Measurements from ENCODE around the gene RAB6B. TPM values are rescaled to one million over a fixed set of nuclear protein-coding genes. Genes with fewer than 3 reads are reported as not detected.

Gene RAB6B
- total RNA-seq, 1 experiment from 2014 or later: 14.1 TPM

DNA sequence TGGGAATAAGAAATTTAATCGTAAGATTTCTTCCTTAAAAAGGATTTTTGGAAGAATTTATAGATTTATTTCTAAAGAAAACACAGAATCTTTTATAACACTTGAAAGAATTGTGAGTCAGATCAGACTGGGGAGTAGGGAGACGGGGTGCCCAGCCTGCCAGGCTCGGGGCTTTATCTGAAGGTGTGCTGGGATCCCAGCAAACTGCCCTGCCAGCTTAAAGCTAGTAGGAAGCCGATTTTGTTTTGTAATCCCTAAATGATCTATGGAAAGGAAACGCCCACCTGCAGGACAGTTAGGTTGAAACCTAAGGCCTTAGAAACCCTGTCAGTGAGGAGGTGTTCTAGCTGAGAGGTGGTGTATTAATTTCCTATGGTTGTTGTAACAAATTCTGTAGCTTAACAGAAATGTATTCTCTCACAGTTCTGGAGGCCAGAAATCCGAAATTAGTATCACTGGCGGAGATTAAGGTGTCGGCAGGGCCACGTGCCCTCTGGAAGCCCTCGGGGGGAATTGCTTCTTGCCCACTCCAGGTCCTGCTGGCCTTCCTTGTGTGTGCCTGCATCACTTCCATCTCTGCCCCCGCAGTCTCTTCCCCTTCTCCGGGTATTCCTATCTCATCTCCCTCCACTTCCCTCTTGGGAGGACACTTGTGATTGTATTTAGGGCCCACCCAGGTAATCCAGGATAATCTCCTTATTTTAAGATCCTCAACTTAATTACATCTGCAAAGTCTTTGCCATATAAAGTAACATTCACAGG is 19.3 kb upstream of the RAB6B start:
- Histone ChIP-seq H4K20me1 (ENCODE audit: insufficient read depth) (no peaks in the 10 kb centered on the region), H3K79me2 (ENCODE audit: insufficient read depth, low read length) (no peaks in the 10 kb centered on the region), H2AFZ (ENCODE audit: low read depth, low read length, poor library complexity, severe bottlenecking) (no peak overlapping the region), H3K36me3 (ENCODE audit: control insufficient read depth in 1 of 2, insufficient read depth in 2 of 2, low read length in 2 of 2) (no peaks in the 10 kb centered on the region), H3K4me3 (replicated peaks in 1 of 2; ENCODE audit: low read depth in 1 of 2, low read length in 2 of 2) (no peak overlapping the region), H3K27ac (ENCODE audit: low read depth, low read length) (no peak overlapping the region), H3K9me3 (ENCODE audit: control insufficient read depth in 1 of 2, insufficient read depth in 1 of 2, low read depth in 1 of 2, low read length in 2 of 2) (no peaks in the 10 kb centered on the region), H3K27me3 (ENCODE audit: insufficient read depth, low read length) (no peaks in the 10 kb centered on the region), H3K9ac (ENCODE audit: low read length) (no peak overlapping the region), H3K4me2 (ENCODE audit: low read length) (no peak overlapping the region), H3K4me1 (ENCODE audit: control insufficient read depth in 1 of 2, insufficient read depth in 2 of 2, low read length in 2 of 2) (0 out of 4 replicates have a peak, but pooled peaks cover 0 to 4% of the 10 kb centered on the region in 2 experiments), H3K9me2 (ENCODE audit: insufficient read depth) (no peaks in the 10 kb centered on the region)
- CTCF ChIA-PET: no interaction called here
- POLR2A ChIA-PET: no interaction called here
- no TSS peak for BruUV-seq (replicated peaks)
- RAD21 ChIA-PET (ENCODE audit: low non-redundant PET in 1 of 2, low total read pairs in 2 of 2, uncharacterized antibody in 2 of 2, unreplicated experiment in 2 of 2): no interaction called here
- intact Hi-C loops (cut with micrococcal nuclease): no loop called here
- TF ChIP-seq, protein P1, sequence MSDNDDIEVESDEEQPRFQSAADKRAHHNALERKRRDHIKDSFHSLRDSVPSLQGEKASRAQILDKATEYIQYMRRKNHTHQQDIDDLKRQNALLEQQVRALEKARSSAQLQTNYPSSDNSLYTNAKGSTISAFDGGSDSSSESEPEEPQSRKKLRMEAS (IDR thresholded peaks at IDR 0.05): no peak
- ATAC-seq (no peak), DNase-seq (ENCODE audit: low read depth, low spot score) (no peak)

DNA sequence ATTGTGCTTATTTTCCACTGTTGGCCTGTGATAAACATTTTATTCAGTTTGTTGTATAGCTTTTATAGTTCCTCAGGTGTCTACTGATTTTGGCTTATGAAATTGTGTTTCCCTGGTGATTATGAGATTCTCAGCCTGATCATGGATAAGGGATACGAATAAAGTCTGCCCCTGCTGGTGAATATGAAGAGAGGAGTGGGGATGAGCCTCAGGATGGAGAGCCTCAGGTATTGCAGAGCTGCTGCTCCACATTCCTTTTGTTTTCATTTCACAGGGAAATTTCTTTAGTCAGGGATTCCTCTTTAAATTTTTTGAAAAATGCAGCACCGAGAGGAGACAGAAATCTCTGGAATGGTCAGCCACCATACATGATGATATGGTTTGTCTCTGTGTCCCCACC is 14.7 kb upstream of the RAB6B start:
- BruUV-seq (replicated peaks): no TSS peak
- peak; percentile 87 for ATAC-seq
- TF ChIP-seq YY1 (IDR thresholded peaks at IDR 0.05; ENCODE audit: extremely low read depth, insufficient replicate concordance, low read depth, low read length): no peak
- TF ChIP-seq, protein P2, sequence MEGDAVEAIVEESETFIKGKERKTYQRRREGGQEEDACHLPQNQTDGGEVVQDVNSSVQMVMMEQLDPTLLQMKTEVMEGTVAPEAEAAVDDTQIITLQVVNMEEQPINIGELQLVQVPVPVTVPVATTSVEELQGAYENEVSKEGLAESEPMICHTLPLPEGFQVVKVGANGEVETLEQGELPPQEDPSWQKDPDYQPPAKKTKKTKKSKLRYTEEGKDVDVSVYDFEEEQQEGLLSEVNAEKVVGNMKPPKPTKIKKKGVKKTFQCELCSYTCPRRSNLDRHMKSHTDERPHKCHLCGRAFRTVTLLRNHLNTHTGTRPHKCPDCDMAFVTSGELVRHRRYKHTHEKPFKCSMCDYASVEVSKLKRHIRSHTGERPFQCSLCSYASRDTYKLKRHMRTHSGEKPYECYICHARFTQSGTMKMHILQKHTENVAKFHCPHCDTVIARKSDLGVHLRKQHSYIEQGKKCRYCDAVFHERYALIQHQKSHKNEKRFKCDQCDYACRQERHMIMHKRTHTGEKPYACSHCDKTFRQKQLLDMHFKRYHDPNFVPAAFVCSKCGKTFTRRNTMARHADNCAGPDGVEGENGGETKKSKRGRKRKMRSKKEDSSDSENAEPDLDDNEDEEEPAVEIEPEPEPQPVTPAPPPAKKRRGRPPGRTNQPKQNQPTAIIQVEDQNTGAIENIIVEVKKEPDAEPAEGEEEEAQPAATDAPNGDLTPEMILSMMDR (IDR thresholded peaks at IDR 0.05 in 2 of 3, conservative IDR thresholded peaks at IDR 0.05 in 1 of 3; ENCODE audit: borderline replicate concordance in 1 of 3, insufficient read depth in 1 of 3, low read depth in 2 of 3, low read length in 2 of 3): peak in 2 of 3 experiments; percentile 47 to 59; a peak in 4 of 6 replicates
- Histone ChIP-seq H2AFZ (ENCODE audit: low read depth, low read length, poor library complexity, severe bottlenecking) (peak overlapping the region; percentile 66), H3K36me3 (ENCODE audit: control insufficient read depth in 1 of 2, insufficient read depth in 2 of 2, low read length in 2 of 2) (no peaks in the 10 kb centered on the region), H3K4me3 (replicated peaks in 1 of 2; ENCODE audit: low read depth in 1 of 2, low read length in 2 of 2) (no peak overlapping the region), H3K9me3 (ENCODE audit: control insufficient read depth in 1 of 2, insufficient read depth in 1 of 2, low read depth in 1 of 2, low read length in 2 of 2) (no peaks in the 10 kb centered on the region), H3K27ac (ENCODE audit: low read depth, low read length) (no peak overlapping the region), H4K20me1 (ENCODE audit: insufficient read depth) (no peaks in the 10 kb centered on the region), H3K4me2 (ENCODE audit: low read length) (no peak overlapping the region), H3K27me3 (ENCODE audit: insufficient read depth, low read length) (no peaks in the 10 kb centered on the region), H3K9ac (ENCODE audit: low read length) (no peak overlapping the region), H3K9me2 (ENCODE audit: insufficient read depth) (no peaks in the 10 kb centered on the region), H3K79me2 (ENCODE audit: insufficient read depth, low read length) (no peaks in the 10 kb centered on the region), H3K4me1 (ENCODE audit: control insufficient read depth in 1 of 2, insufficient read depth in 2 of 2, low read length in 2 of 2) (no peaks in the 10 kb centered on the region)
- RAD21 ChIA-PET (ENCODE audit: low non-redundant PET in 1 of 2, low total read pairs in 2 of 2, uncharacterized antibody in 2 of 2, unreplicated experiment in 2 of 2): no interaction called here
- intact Hi-C loops (cut with micrococcal nuclease): no loop called here
- POLR2A ChIA-PET: no interaction called here
- CTCF ChIA-PET: interaction anchor here (0.9 to 1.4 kb wide), 3 partner anchors 10 to 14 kb away, joined by 3 to 8 read pairs (median 4); no protein-coding TSS in a partner anchor
- no peak for DNase-seq (ENCODE audit: low read depth, low spot score)

Data from HCT116 (cell line).